Superior temporal gyrus (tissue), 1 donor: Measurements from ENCODE around the gene PIK3C3.
"Not testable (repeated sequence)": the region's sequence is repeated elsewhere in the genome, so short reads cannot be mapped to it uniquely, and the experiment has no call there.

Experiments
- DNase-seq: peaks from one replicate; pipeline ENCODE4 v3.0.0-alpha.2; 2016; ENCODE audit errors: extremely low spot score

Gene PIK3C3

GRCh38 chr18:42024131-42024530 lies 69.1 kb downstream of the PIK3C3 start:
- DNase-seq: no peak

GRCh38 chr18:42025491-42025890 lies 70.5 kb downstream of the PIK3C3 start:
- no peak for DNase-seq

GRCh38 chr18:42025974-42026625 lies 71.1 kb downstream of the PIK3C3 start:
- no peak for DNase-seq

- peak; percentile 74 for DNase-seq
Observed at GRCh38 chr18:42028247-42028832, 73.3 kb downstream of the PIK3C3 start.

GRCh38 chr18:42029092-42029491 lies 74.1 kb downstream of the PIK3C3 start:
- DNase-seq: no peak

- no peak for DNase-seq
Observed at GRCh38 chr18:42030586-42031182, 75.7 kb downstream of the PIK3C3 start.

- DNase-seq: no peak
Observed at GRCh38 chr18:42032447-42032846, 77.4 kb downstream of the PIK3C3 start.

GRCh38 chr18:42033137-42033810 lies 78.2 kb downstream of the PIK3C3 start:
- no peak for DNase-seq

- DNase-seq: no peak
Observed at GRCh38 chr18:42038936-42039335, 83.9 kb downstream of the PIK3C3 start.

GRCh38 chr18:42039396-42039795 lies 84.4 kb downstream of the PIK3C3 start:
- no peak for DNase-seq

GRCh38 chr18:42041793-42042192 lies 86.8 kb downstream of the PIK3C3 start:
- no peak for DNase-seq

- no peak for DNase-seq
Observed at GRCh38 chr18:42045346-42045745, 90.3 kb downstream of the PIK3C3 start.

GRCh38 chr18:42047721-42048120 lies 92.7 kb downstream of the PIK3C3 start:
- no peak for DNase-seq

GRCh38 chr18:42048158-42048557 lies 93.1 kb downstream of the PIK3C3 start:
- DNase-seq: no peak

- not testable (repeated sequence) for DNase-seq
Observed at GRCh38 chr18:42049536-42049935, 94.5 kb downstream of the PIK3C3 start.

GRCh38 chr18:42051411-42051810 lies 96.4 kb downstream of the PIK3C3 start:
- no peak for DNase-seq

- peak; percentile 87 for DNase-seq
Observed at GRCh38 chr18:42052122-42052708, 97.2 kb downstream of the PIK3C3 start.

GRCh38 chr18:42053188-42053781 lies 98.3 kb downstream of the PIK3C3 start:
- DNase-seq: peak; percentile 88

GRCh38 chr18:42064109-42064508 lies 109.1 kb downstream of the PIK3C3 start:
- DNase-seq: no peak

GRCh38 chr18:42067518-42067917 lies 112.5 kb downstream of the PIK3C3 start:
- DNase-seq: no peak

- DNase-seq: no peak
Observed at GRCh38 chr18:42068030-42068429, 113.0 kb downstream of the PIK3C3 start.

- DNase-seq: no peak
Observed at GRCh38 chr18:42069036-42069435, 114.0 kb downstream of the PIK3C3 start.
